ENCODE data around the gene CADM1.

Gene CADM1

DNA sequence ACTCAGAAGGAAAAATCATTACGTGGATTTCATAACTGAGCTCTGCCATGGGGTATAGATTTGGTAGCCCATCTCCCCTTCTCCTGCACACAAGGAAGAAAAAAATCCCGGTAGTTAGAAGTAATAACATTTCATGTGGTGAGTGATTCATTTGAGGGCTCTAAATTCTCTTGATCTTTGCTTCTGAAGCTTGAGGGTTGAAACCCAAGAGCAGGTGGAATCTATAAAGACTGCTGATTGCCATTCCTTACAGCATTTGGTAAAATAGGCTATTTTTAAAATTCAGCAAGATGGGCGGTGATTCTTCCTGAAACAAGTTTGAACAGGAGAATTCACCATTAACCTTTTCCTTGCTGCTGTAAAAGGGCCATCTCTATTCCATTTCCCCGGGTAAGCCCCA lies 266.1 kb downstream of the CADM1 start:
- TF ChIP-seq, protein P1, sequence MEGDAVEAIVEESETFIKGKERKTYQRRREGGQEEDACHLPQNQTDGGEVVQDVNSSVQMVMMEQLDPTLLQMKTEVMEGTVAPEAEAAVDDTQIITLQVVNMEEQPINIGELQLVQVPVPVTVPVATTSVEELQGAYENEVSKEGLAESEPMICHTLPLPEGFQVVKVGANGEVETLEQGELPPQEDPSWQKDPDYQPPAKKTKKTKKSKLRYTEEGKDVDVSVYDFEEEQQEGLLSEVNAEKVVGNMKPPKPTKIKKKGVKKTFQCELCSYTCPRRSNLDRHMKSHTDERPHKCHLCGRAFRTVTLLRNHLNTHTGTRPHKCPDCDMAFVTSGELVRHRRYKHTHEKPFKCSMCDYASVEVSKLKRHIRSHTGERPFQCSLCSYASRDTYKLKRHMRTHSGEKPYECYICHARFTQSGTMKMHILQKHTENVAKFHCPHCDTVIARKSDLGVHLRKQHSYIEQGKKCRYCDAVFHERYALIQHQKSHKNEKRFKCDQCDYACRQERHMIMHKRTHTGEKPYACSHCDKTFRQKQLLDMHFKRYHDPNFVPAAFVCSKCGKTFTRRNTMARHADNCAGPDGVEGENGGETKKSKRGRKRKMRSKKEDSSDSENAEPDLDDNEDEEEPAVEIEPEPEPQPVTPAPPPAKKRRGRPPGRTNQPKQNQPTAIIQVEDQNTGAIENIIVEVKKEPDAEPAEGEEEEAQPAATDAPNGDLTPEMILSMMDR (IDR thresholded peaks at IDR 0.05; ENCODE audit: extremely low read depth, missing control alignments) = no peak
- no peak for DNase-seq (ENCODE audit: low spot score)

DNA sequence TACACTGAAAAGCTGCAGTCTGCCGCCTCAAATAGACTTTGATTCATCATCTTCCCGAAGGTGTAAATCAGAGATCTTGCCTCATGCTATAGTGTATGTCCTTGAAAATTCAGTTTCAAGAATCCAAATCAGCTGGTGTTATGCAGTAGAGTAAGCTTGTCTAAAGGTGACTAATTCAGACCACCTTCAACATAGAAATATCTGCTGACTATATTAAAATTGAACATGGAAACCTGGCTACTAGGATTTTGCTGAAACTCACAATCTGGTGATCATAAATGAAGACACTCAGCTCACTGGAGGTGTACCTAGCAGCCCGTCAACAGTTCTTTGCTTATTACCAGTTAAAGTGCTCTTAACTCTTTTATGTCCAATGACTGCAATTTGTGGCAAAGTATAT lies 266.6 kb downstream of the CADM1 start:
- no peak for DNase-seq (ENCODE audit: low spot score)
- TF ChIP-seq, protein P1 (IDR thresholded peaks at IDR 0.05; ENCODE audit: extremely low read depth, missing control alignments) = no peak

DNA sequence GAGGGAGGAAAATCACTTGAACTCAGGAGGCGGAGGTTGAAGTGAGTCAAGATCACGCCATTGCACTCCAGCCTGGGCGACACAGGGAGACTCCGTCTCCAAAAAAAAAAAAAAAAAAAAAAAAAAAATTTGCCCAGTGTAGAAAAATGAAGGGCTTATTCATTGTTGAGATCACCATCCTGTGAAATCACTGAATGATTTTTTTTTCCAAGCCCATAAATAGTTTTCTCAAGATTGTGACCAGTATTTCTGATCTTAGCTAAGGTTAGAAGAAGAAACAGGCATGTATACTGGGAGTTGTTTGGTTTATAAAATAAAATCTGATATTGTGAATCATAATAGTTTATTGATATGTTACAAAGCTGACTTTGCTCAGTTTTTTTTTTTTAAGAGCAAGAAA lies 269.4 kb downstream of the CADM1 start:
- TF ChIP-seq, protein P1 (IDR thresholded peaks at IDR 0.05; ENCODE audit: extremely low read depth, missing control alignments) = no peak
- no peak for DNase-seq (ENCODE audit: low spot score)

DNA sequence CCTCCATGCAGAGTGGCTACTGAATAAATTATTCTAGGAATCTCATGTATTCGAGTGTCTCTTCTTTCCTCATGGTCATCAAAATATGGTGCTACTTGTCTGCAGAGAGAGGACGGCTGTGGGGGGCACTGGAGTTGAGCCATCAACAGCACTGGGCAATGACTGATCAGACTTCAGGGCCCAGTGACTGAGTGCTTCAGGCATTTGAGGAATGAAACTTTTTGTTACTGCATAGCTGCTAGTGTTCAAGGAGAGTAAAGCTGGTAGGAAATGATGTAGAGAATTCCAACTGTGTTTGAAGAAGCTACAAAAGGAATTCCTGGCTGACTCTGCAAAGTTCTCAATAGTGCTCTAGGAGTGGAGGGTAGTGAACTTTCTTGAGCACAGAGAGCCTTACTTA lies 277.7 kb downstream of the CADM1 start:
- DNase-seq (ENCODE audit: low spot score) = no peak

DNA sequence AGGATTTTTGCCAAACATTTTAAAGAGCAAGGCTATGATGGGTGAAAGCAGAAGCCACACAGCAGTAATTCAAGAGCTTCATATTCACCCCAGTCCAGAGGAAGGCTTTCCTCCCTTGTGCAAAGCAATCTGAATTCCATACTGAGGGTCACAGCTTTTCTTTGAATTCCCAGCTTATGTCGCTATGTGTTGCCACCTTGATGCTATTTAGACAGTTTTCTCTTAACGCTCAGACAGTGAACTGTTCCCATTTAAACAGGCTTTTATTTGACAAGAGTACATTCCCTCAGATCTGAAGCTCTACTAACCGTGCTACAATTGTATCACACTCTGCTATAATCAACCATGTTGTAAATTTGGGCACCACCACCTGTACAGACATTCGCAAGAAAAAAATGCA lies 279.7 kb downstream of the CADM1 start:
- DNase-seq (ENCODE audit: low spot score) = no peak
- TF ChIP-seq, protein P1 (IDR thresholded peaks at IDR 0.05; ENCODE audit: extremely low read depth, missing control alignments) = no peak

More for the DNA sequence above, 277.7 kb downstream of the CADM1 start:
- TF ChIP-seq, protein P1 (IDR thresholded peaks at IDR 0.05; ENCODE audit: extremely low read depth, missing control alignments) = no peak

DNA sequence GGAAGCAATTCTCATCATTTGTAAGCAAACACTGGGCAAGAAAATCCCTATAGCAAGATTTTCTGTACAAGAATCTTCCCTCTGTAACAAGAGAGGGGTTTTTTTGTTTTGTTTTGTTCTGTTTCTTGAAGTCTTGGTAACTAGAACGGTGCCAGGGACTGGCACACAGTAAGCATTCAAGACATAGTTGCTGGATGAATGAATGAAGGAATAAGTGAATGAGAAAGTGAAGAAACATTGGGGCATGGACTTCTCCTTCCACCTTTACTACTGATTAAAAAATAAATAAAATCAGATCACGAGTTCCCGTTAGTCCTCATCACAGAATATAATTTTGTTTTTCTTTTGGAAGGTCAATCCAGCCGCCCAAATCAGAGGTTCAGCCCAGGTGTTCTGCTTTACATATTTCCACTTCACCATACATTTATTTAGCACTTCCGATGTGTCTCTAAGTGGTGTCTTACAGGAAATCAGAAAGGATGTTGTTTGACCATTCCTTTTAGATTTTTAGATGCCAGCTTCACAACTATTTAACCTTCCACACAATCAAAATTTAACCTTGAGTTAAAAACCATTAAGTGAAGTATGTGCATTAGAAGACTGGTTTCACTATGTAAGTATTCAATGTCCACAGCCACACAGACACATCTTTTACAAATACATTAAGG lies 281.2 kb downstream of the CADM1 start:
- TF ChIP-seq, protein P1 (IDR thresholded peaks at IDR 0.05; ENCODE audit: extremely low read depth, missing control alignments) = no peak
- no peak for DNase-seq (ENCODE audit: low spot score)

DNA sequence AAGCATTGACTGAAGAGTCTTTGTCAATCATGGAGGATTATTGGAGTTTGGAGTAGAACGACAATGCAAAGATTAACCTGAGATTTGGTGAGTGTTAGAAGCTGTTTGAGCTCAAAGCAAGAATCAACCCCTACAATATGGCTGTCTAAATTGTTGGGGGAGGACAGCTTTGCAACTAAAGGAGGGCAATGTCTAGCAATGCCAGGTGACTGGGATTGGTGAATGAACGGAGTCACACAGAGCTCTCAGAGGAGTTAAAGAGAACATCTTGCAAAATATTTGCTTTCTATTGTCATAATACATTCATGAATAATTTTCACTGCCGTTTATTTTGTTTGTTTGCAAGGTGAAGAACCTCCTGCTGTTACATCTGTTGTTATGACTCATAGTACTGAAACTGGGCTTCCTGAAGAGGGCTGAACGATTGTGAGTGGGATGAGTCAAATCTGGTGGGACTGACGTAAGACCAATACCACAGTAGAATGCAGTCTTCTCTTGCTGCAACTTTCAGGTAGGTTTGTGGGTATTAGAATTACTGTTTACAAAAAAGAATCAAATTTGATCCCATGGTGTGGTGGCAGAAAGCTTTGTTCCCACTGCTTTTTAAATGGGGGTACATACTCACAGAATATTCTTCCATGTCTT lies 281.9 kb downstream of the CADM1 start:
- TF ChIP-seq, protein P1 (IDR thresholded peaks at IDR 0.05; ENCODE audit: extremely low read depth, missing control alignments) = no peak
- peak; percentile 73 for DNase-seq (ENCODE audit: low spot score)

Data from GM20000 (cell line).